Measurements from ENCODE around the gene SDK2.

DNA sequence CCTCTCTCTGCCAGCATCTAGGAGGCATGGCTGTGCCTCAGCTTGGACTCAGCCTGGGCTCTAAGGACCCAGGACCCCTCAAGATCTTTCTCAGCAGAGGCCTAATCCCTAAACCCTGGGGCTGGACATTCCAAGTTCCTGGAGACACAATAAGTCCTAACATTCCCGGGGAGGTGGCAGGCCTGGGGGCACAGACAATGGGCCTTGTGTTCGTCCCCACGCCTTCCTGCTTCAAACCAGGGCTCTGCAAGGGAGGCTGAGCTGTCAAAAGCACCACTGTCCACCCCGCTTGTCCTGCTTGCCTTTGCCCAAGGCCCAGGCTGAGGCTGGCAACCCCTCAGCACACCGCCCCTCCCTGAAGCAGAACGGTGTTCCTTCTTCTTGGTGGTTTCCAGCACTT lies 13.7 kb downstream of the SDK2 start:
- TF ChIP-seq EZH2 (IDR thresholded peaks at IDR 0.05; ENCODE audit: borderline replicate concordance, low read depth, low read length) (no peak), DPF2 (IDR thresholded peaks at IDR 0.05) (no peak), NFE2 (IDR thresholded peaks at IDR 0.05; ENCODE audit: low read depth) (no peak), ZNF561 (CRISPR knock-in tag; conservative IDR thresholded peaks at IDR 0.05) (no peak), L3MBTL2 (IDR thresholded peaks at IDR 0.05) (no peak), ZNF551 (CRISPR knock-in tag; IDR thresholded peaks at IDR 0.05) (no peak), E2F4 (CRISPR knock-in tag; IDR thresholded peaks at IDR 0.05; ENCODE audit: low read depth) (no peak), SREBF1 (IDR thresholded peaks at IDR 0.05; ENCODE audit: borderline replicate concordance, low read depth, low read length) (no peak), POLR2AphosphoS2 (IDR thresholded peaks at IDR 0.05; ENCODE audit: low read length) (no peak), ZNF140 (CRISPR knock-in tag; IDR thresholded peaks at IDR 0.05) (no peak), SRSF3 (IDR thresholded peaks at IDR 0.05; ENCODE audit: insufficient read depth, low read length) (no peak), LARP7 (IDR thresholded peaks at IDR 0.05) (no peak), HDAC2 (IDR thresholded peaks at IDR 0.05) (no peak)
- TF ChIP-seq, protein P1, sequence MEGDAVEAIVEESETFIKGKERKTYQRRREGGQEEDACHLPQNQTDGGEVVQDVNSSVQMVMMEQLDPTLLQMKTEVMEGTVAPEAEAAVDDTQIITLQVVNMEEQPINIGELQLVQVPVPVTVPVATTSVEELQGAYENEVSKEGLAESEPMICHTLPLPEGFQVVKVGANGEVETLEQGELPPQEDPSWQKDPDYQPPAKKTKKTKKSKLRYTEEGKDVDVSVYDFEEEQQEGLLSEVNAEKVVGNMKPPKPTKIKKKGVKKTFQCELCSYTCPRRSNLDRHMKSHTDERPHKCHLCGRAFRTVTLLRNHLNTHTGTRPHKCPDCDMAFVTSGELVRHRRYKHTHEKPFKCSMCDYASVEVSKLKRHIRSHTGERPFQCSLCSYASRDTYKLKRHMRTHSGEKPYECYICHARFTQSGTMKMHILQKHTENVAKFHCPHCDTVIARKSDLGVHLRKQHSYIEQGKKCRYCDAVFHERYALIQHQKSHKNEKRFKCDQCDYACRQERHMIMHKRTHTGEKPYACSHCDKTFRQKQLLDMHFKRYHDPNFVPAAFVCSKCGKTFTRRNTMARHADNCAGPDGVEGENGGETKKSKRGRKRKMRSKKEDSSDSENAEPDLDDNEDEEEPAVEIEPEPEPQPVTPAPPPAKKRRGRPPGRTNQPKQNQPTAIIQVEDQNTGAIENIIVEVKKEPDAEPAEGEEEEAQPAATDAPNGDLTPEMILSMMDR (IDR thresholded peaks at IDR 0.05 in 2 of 3, conservative IDR thresholded peaks at IDR 0.05 in 1 of 3; ENCODE audit: insufficient read depth in 2 of 3, low read depth in 1 of 3, low read length in 3 of 3) = no peak

Measured in K562 (cell line).